ENCODE results near the gene CELF5.
"Not testable (repeated sequence)": the region's sequence is repeated elsewhere in the genome, so short reads cannot be mapped to it uniquely, and the experiment has no call there.

The CELF5 gene

GRCh38 chr19:3190921-3191805 is 33.3 kb upstream of the CELF5 start:
- no peak for DNase-seq

GRCh38 chr19:3191806-3192104 is 32.7 kb upstream of the CELF5 start:
- DNase-seq, result not testable (repeated sequence)

- no peak for DNase-seq
Observed at GRCh38 chr19:3192228-3192635, 32.2 kb upstream of the CELF5 start.

GRCh38 chr19:3192684-3193083 is 31.8 kb upstream of the CELF5 start:
- DNase-seq, result no peak

GRCh38 chr19:3193256-3194105 is 31.0 kb upstream of the CELF5 start:
- DNase-seq, result no peak

GRCh38 chr19:3194106-3195087 is 30.1 kb upstream of the CELF5 start:
- DNase-seq, result no peak

- DNase-seq, result no peak
Observed at GRCh38 chr19:3196064-3196932, 28.2 kb upstream of the CELF5 start.

GRCh38 chr19:3196933-3197205 is 27.6 kb upstream of the CELF5 start:
- DNase-seq, result no peak

- DNase-seq, result no peak
Observed at GRCh38 chr19:3198901-3199700, 25.4 kb upstream of the CELF5 start.

- DNase-seq, result no peak
Observed at GRCh38 chr19:3201072-3201700, 23.3 kb upstream of the CELF5 start.

GRCh38 chr19:3201911-3202310 is 22.6 kb upstream of the CELF5 start:
- DNase-seq, result no peak

GRCh38 chr19:3202346-3202745 is 22.1 kb upstream of the CELF5 start:
- DNase-seq, result no peak

GRCh38 chr19:3202895-3203294 is 21.6 kb upstream of the CELF5 start:
- not testable (repeated sequence) for DNase-seq

- DNase-seq, result no peak
Observed at GRCh38 chr19:3203805-3204645, 20.4 kb upstream of the CELF5 start.

- DNase-seq, result no peak
Observed at GRCh38 chr19:3204646-3205275, 19.7 kb upstream of the CELF5 start.

- no peak for DNase-seq
Observed at GRCh38 chr19:3206216-3206953, 18.1 kb upstream of the CELF5 start.

- no peak for DNase-seq
Observed at GRCh38 chr19:3207461-3208242, 16.8 kb upstream of the CELF5 start.
